Heart left ventricle (tissue), 16 donors: ENCODE results near the gene SLC14A1. TPM values are rescaled to one million over a fixed set of nuclear protein-coding genes. Genes with fewer than 3 reads are reported as not detected.

Source experiments
- ATAC-seq, 4 donors: fragments of 200-7000 bp; cut with Tn5 transposase; one replicate each; pipeline ENCODE4 v1.9.1; 2020 to 2022; ENCODE audit warnings: moderate library complexity in 4 of 4, mild to moderate bottlenecking in 3 of 4, moderate number of reproducible peaks in 1 of 4
- DNase-seq, 5 donors: peaks; one replicate each; pipeline ENCODE4 v3.0.0-alpha.2; 2020
- H3K27ac ChIP-seq, 12 donors: fragments of 200-600 bp; sonication (generic) in 4 of 12; one replicate each; pipeline versions ENCODE4 v1.5.0 to v1.8.0; 2016 to 2022; ENCODE audit warnings: mild to moderate bottlenecking in 2 of 12
- H3K27me3 ChIP-seq, 9 donors: fragments of 200-600 bp; sonication (generic) in 2 of 9; one replicate each; pipeline versions ENCODE4 v1.5.1 to v1.8.0; 2016 to 2022; ENCODE audit warnings: mild to moderate bottlenecking in 3 of 9
- H3K36me3 ChIP-seq, 9 donors: fragments of 200-600 bp; sonication (generic) in 2 of 9; one replicate each; pipeline versions ENCODE4 v1.5.0 to v1.8.0; 2018 to 2022; ENCODE audit warnings: mild to moderate bottlenecking in 2 of 9
- H3K4me1 ChIP-seq, 12 donors: fragments of 200-600 bp; sonication (generic) in 4 of 12; one replicate each; pipeline versions ENCODE4 v1.5.0 to v1.8.0; 2016 to 2022; ENCODE audit warnings: mild to moderate bottlenecking in 3 of 12
- H3K4me3 ChIP-seq, 12 donors: fragments of 200-600 bp; sonication (generic) in 4 of 12; one replicate each; pipeline versions ENCODE4 v1.5.0 to v1.8.0; 2017 to 2022; ENCODE audit warnings: mild to moderate bottlenecking in 9 of 12, moderate library complexity in 4 of 12
- H3K9me3 ChIP-seq, 12 donors: fragments of 200-600 bp; sonication (generic) in 4 of 12; one replicate each; pipeline versions ENCODE4 v1.5.0 to v1.8.0; 2016 to 2022; ENCODE audit warnings: mild to moderate bottlenecking in 1 of 12
- CTCF ChIP-seq, 12 donors: fragments of 200-600 bp; sonication (generic) in 4 of 12; IDR thresholded peaks; one replicate each; pipeline versions ENCODE4 v1.5.0 to v1.8.0; 2018 to 2022; ENCODE audit warnings: antibody characterized with exemption in 12 of 12, mild to moderate bottlenecking in 5 of 12
- POLR2A ChIP-seq, 2 donors: fragments of 450-650 bp; IDR thresholded peaks; one replicate each; pipeline ENCODE4 v1.6.1; 2017; ENCODE audit warnings: antibody characterized with exemption in 2 of 2, mild to moderate bottlenecking in 2 of 2, moderate library complexity in 2 of 2
- WGBS, 4 donors: extraction: QIAGEN DNeasy Blood & Tissue Kit in 2 of 4; methylation state at CpG; one replicate each; pipeline versions ENCODE4 v1.1.5 to v1.1.7; 2013 to 2018; 5-methylcytosine and 5-hydroxymethylcytosine counted together
- intact Hi-C, 10 donors: fragments of 100-400 bp; cut with DNase I; formaldehyde crosslinking; loops; one replicate each; pipeline versions ENCODE4 v1.11.1 to v1.14.2; 2022
- polyA plus RNA-seq, 2 donors: library from polyadenylated mRNA; stranded (reverse); fragments of 200-250 nt; gene quantifications; one replicate each; pipeline ENCODE4 v1.2.3, GENCODE V29; 2013
- total RNA-seq, 9 donors: library from RNA; depleted of rRNA in 2 of 9; stranded (reverse); fragments of >200 nt in 2 of 9; fragmentation: NEBNext Ultra II Directional in 3 of 9; extraction: Animal tissue kit (Norgen Biotek cat#: 25700) in 3 of 9; gene quantifications; one replicate each; pipeline versions ENCODE4 v1.1.0 to v1.2.4, GENCODE V29; 2016 to 2023
- donor health status: ischemic (EF 13 %, LVEDD 7.1; RV severe dilation, severe dysfunction).
- donor health status: healthy with polysubstance abuse.
- donor health status: DM: no; HTN: yes; CAD: no.
- donor health status: DM: no; HTN: no; CAD: no.
- donor health status: ischemic (EF 25% LVEDD 6.9; RV normal size, moderate dysfunction).
- donor health status: ischemic (EF 25% LVEDD 5.7; RV mildly dilated, moderate dysfunction).
- donor health status: healthy.
- donor health status: DM: yes; HTN: yes; CAD: no.
- donor health status: ischemic (EF 35%, LVEDD 5.7; RV mildly dilated, moderate dysfunction).
- donor health status: nonischemic (EF 11% LVEDD 7.7; RV severe dilation, severe dysfunction).
- donor health status: DM: yes; HTN: yes; CAD: no.
- donor health status: PGD.
- donor health status: ischemic (EF 29% LVEDD 5.4; RV normal size, mild dysfunction).
- donor health status: nonischemic (EF 23%, LVEDD 6.1; RV moderate dilation, normal function).

Gene SLC14A1
- total and polyA plus RNA-seq, 11 donors = 7.1 to 50.1 (median 17.1) TPM

DNA sequence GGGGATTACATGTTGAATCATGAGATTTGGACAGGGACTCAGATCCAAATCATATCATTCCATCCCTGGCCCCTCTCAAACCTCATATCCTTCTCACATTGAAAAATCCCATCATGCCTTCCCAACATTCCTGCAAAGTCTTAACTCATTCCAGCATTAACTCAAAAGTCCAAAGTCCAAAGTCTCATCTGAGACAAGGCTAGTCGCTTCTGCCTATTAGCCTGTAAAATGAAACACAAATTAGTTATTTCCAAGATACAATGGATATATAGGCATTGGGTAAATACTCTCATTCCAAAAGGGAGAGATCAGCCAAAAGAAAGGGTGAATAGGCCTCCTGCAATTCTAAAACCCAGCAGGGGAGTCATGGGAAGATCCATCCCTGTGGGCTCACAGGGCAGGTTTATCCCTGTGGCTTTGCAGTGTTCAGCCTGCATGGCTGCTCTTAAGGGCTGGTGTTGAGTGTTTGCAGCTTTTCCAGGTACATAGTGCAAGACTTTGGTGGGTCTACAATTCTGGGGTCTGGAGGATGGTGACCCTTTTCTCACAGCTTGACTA, 21.2 kb upstream of the SLC14A1 start:
- Histone ChIP-seq H3K36me3 (no peaks in the 10 kb centered on the region), H3K27ac (no peak overlapping the region), H3K4me3 (no peak overlapping the region), H3K4me1 (no peaks in the 10 kb centered on the region), H3K9me3 (peaks cover 0 to 21% (median 3%) of the 10 kb centered on the region in 12 donors), H3K27me3 (no peaks in the 10 kb centered on the region)
- TF ChIP-seq POLR2A (IDR thresholded peaks at IDR 0.05) (no peak), CTCF (IDR thresholded peaks at IDR 0.05) (no peak)
- no peak for DNase-seq
- no peak for ATAC-seq
- intact Hi-C loops = no loop called here
- WGBS, 4 donors = 97 to 100% (median 99%) methylated on average over 1 of the region's 1 CpG

DNA sequence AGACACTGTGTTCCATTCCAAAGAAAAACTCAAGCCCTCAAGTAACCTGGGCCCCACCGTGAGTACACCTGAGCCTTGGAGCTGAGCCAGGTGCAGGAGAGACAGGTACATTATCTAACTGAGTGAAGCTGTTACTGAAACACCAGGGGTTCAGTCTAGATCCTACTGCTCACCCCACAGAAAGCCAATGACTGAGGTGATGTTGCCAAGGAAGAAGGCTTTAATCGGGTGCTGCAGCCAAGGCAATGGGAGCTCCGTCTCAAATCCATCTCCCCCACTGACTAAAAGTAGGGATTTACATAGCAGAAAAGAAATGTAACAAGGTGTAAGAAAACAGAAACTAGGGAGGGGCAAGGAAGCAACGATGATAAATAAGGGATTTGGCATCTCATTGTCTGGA, 15.2 kb upstream of the SLC14A1 start:
- Histone ChIP-seq H3K36me3 (no peaks in the 10 kb centered on the region), H3K27me3 (no peaks in the 10 kb centered on the region), H3K4me1 (no peaks in the 10 kb centered on the region), H3K27ac (no peak overlapping the region), H3K9me3 (peaks cover 0 to 26% (median 6%) of the 10 kb centered on the region in 12 donors), H3K4me3 (no peak overlapping the region)
- WGBS, 4 donors = 79 to 89% (median 86%) methylated on average over 4 of the region's 4 CpGs
- ATAC-seq = no peak
- TF ChIP-seq POLR2A (IDR thresholded peaks at IDR 0.05) (no peak), CTCF (IDR thresholded peaks at IDR 0.05) (no peak)
- intact Hi-C loops = no loop called here
- no peak for DNase-seq

GRCh38 chr18:45712061-45712460, 11.9 kb upstream of the SLC14A1 start:
- no peaks in the 10 kb centered on the region for H3K4me1 ChIP-seq
- intact Hi-C loops = no loop called here
- DNase-seq (no peak), ATAC-seq (no peak)
- no peaks in the 10 kb centered on the region for H3K36me3 ChIP-seq
- H3K9me3 ChIP-seq = peaks cover 0 to 20% (median 3%) of the 10 kb centered on the region in 12 donors
- TF ChIP-seq CTCF (IDR thresholded peaks at IDR 0.05) (no peak), POLR2A (IDR thresholded peaks at IDR 0.05) (no peak)
- H3K4me3 ChIP-seq = no peak overlapping the region
- H3K27ac ChIP-seq = no peak overlapping the region
- no peaks in the 10 kb centered on the region for H3K27me3 ChIP-seq

- intact Hi-C loops = no loop called here
- 86 to 100% (median 93%) methylated on average over 1 of the region's 1 CpG for WGBS, 4 donors
- ATAC-seq (no peak), DNase-seq (no peak)
- Histone ChIP-seq H3K27me3 (no peaks in the 10 kb centered on the region), H3K27ac (no peak overlapping the region), H3K4me3 (no peak overlapping the region), H3K9me3 (peaks cover 0 to 16% (median 3%) of the 10 kb centered on the region in 12 donors), H3K36me3 (no peaks in the 10 kb centered on the region), H3K4me1 (no peaks in the 10 kb centered on the region)
- TF ChIP-seq POLR2A (IDR thresholded peaks at IDR 0.05) (no peak), CTCF (IDR thresholded peaks at IDR 0.05) (no peak)
These were observed 10.7 kb upstream of the SLC14A1 start for GRCh38 chr18:45713239-45713638.
